Neutrophil (primary cell): ENCODE measurements around the gene GSTA5.
"Not testable (repeated sequence)": the region's sequence is repeated elsewhere in the genome, so short reads cannot be mapped to it uniquely, and the experiment has no call there.

ENCODE experiments used
- H3K27ac ChIP-seq: fragments of 200-600 bp; sonication (generic); 2 replicates; pipeline ENCODE4 v1.5.1; 2016; ENCODE audit warnings: mild to moderate bottlenecking, moderate library complexity
- H3K27me3 ChIP-seq: fragments of 200-600 bp; sonication (generic); 2 replicates; pipeline ENCODE4 v1.6.0; 2016; ENCODE audit warnings: mild to moderate bottlenecking
- H3K36me3 ChIP-seq: fragments of 200-600 bp; sonication (generic); 2 replicates; pipeline ENCODE4 v1.5.1; 2017
- H3K4me1 ChIP-seq, 2 experiments: fragments of 200-600 bp in 1 of 2; sonication (generic) in 1 of 2; 1 replicate in 1 of 2; 2 replicates in 1 of 2; pipeline versions ENCODE4 v1.5.1 to v1.6.1; 2013 to 2016; ENCODE audit warnings: low read depth in 1 of 2, low read length in 1 of 2, mild to moderate bottlenecking in 1 of 2, moderate library complexity in 1 of 2; ENCODE audit not compliant: control insufficient read depth in 1 of 2, insufficient read depth in 1 of 2
- H3K4me3 ChIP-seq, 2 experiments: fragments of 200-600 bp in 1 of 2; sonication (generic) in 1 of 2; 1 replicate in 1 of 2; 2 replicates in 1 of 2; pipeline ENCODE4 v1.5.1; 2013 to 2016; ENCODE audit warnings: low read depth in 1 of 2, low read length in 1 of 2, mild to moderate bottlenecking in 1 of 2, moderate library complexity in 1 of 2
- H3K9me3 ChIP-seq: fragments of 200-600 bp; sonication (generic); 2 replicates; pipeline ENCODE4 v1.5.1; 2016
- TF ChIP-seq, protein P1 (sequence below): fragments of 200-600 bp; sonication (generic); IDR thresholded peaks from 2 replicates; pipeline ENCODE4 v1.5.1; 2016; ENCODE audit warnings: antibody characterized with exemption

The GSTA5 gene

GRCh38 chr6:52808660-52809059, 32.0 kb downstream of the GSTA5 start:
- H3K4me3 ChIP-seq, result no peak overlapping the region
- no peak overlapping the region for H3K27ac ChIP-seq
- H3K27me3 ChIP-seq, result no peaks in the 10 kb centered on the region
- no peaks in the 10 kb centered on the region for H3K36me3 ChIP-seq
- H3K9me3 ChIP-seq, result no peaks in the 10 kb centered on the region
- TF ChIP-seq, protein P1, sequence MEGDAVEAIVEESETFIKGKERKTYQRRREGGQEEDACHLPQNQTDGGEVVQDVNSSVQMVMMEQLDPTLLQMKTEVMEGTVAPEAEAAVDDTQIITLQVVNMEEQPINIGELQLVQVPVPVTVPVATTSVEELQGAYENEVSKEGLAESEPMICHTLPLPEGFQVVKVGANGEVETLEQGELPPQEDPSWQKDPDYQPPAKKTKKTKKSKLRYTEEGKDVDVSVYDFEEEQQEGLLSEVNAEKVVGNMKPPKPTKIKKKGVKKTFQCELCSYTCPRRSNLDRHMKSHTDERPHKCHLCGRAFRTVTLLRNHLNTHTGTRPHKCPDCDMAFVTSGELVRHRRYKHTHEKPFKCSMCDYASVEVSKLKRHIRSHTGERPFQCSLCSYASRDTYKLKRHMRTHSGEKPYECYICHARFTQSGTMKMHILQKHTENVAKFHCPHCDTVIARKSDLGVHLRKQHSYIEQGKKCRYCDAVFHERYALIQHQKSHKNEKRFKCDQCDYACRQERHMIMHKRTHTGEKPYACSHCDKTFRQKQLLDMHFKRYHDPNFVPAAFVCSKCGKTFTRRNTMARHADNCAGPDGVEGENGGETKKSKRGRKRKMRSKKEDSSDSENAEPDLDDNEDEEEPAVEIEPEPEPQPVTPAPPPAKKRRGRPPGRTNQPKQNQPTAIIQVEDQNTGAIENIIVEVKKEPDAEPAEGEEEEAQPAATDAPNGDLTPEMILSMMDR, result no peak
- no peaks in the 10 kb centered on the region for H3K4me1 ChIP-seq

GRCh38 chr6:52803668-52804255, 36.9 kb downstream of the GSTA5 start, which contains the start of gene GSTA1:
Gene GSTA1, minus strand, starts transcription at chr6:52803816. Its CDS starts 4,549 bp downstream, at chr6:52799267.
- H3K9me3 ChIP-seq, H3K4me3 ChIP-seq, H3K27ac ChIP-seq, H3K36me3 ChIP-seq, H3K4me1 ChIP-seq: not testable (repeated sequence)
- H3K27me3 ChIP-seq, result peaks cover 11% of the 10 kb centered on the region

- no peak overlapping the region for H3K4me3 ChIP-seq
- TF ChIP-seq, protein P1, result no peak
- peaks cover 11% of the 10 kb centered on the region for H3K27me3 ChIP-seq
These were observed 37.8 kb downstream of the GSTA5 start for GRCh38 chr6:52802806-52803205.

GRCh38 chr6:52801188-52801841, 39.3 kb downstream of the GSTA5 start:
- H3K36me3 ChIP-seq, result no peaks in the 10 kb centered on the region
- no peaks in the 10 kb centered on the region for H3K9me3 ChIP-seq
- TF ChIP-seq, protein P1, result no peak
- H3K27me3 ChIP-seq, result peaks cover 11% of the 10 kb centered on the region
- no peak overlapping the region for H3K4me3 ChIP-seq
- no peak overlapping the region for H3K27ac ChIP-seq
- no peaks in the 10 kb centered on the region for H3K4me1 ChIP-seq

More at GRCh38 chr6:52802806-52803205, 37.8 kb downstream of the GSTA5 start:
- Histone ChIP-seq H3K27ac (no peak overlapping the region), H3K9me3 (no peaks in the 10 kb centered on the region), H3K36me3 (no peaks in the 10 kb centered on the region), H3K4me1 (no peaks in the 10 kb centered on the region)

DNA sequence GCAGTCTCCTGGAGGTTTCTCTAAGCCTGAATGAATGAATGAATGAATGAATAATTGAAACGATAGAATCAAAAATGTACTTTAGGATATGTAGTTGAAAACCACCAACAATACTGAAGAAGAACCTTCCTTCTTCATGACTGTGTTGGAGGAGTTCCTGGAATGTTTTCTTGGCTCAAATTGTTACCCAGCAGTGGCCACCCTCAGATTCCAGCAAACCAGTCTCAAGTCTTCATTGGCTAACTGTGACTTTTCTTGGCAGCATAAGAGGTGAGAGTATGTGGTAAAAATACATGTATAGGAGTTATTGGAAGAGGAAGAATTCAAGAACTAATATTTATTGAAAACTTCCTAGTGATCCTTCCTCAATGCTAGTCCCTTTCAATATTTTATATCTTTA, 41.3 kb downstream of the GSTA5 start:
- H3K27ac ChIP-seq, H3K4me1 ChIP-seq, H3K36me3 ChIP-seq, H3K9me3 ChIP-seq, H3K4me3 ChIP-seq: not testable (repeated sequence)
- peaks cover 11% of the 10 kb centered on the region for H3K27me3 ChIP-seq

DNA sequence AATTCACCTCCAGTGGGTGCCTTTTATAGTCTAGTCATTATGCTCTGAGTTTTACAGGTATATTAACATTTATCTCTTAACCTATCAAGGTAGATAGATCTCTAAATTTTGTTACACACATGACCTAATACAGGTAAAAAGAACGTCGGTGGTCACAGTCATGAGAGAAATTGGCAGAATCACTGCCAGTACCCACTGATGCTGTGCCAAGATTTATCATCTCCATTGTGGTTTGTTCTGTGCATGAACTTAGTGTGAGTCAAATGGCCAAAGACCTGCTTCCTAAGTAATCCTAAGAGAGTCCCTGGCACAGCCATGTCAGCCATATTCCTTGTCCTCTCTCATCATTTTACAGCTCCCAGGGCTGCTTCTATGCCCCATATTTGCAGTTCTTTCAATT, 46.2 kb downstream of the GSTA5 start:
- not testable (repeated sequence) for H3K27me3 ChIP-seq, H3K36me3 ChIP-seq, H3K4me3 ChIP-seq, H3K27ac ChIP-seq, H3K9me3 ChIP-seq, H3K4me1 ChIP-seq

DNA sequence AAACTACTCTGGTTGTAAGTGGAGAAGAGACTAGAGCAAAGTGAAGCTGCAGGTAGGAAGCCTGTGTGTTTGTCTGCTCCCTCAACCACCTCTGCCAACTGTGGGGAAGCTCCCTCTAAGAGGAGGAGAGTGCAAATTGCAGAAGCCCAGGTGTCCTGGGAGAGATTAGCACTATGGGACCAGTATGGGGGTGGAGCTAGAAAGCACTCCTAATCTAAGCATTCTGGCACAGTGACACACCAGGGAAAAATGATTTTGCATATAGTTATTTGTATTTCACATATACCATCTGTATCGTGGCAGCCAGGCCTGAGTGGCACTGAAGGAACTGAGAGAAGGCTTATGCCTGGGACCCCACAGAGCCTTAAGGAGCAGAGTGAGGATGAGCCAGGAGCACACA, 49.8 kb downstream of the GSTA5 start:
- TF ChIP-seq, protein P1, result no peak
- no peaks in the 10 kb centered on the region for H3K9me3 ChIP-seq
- no peaks in the 10 kb centered on the region for H3K27me3 ChIP-seq
- no peak overlapping the region for H3K4me3 ChIP-seq
- no peaks in the 10 kb centered on the region for H3K36me3 ChIP-seq
- H3K27ac ChIP-seq, result no peak overlapping the region
- H3K4me1 ChIP-seq, result no peaks in the 10 kb centered on the region

GRCh38 chr6:52789658-52790057, 51.0 kb downstream of the GSTA5 start:
- H3K9me3 ChIP-seq, H3K27ac ChIP-seq, H3K4me1 ChIP-seq, H3K27me3 ChIP-seq, H3K36me3 ChIP-seq, H3K4me3 ChIP-seq: not testable (repeated sequence)
